Measurements from ENCODE around the gene PDE7B.

Gene PDE7B

GRCh38 chr6:135828021-135828420, 23.5 kb upstream of the PDE7B start:
- TF ChIP-seq CTCF (IDR thresholded peaks at IDR 0.05) (no peak), ZFX (IDR thresholded peaks at IDR 0.05; ENCODE audit: borderline replicate concordance) (no peak)
- H3K27ac ChIP-seq, result no peak overlapping the region

- no peak overlapping the region for H3K27ac ChIP-seq
- TF ChIP-seq CTCF (IDR thresholded peaks at IDR 0.05), result no peak
- TF ChIP-seq ZFX (IDR thresholded peaks at IDR 0.05; ENCODE audit: borderline replicate concordance), result no peak
Measured at GRCh38 chr6:135830452-135830881, 21.0 kb upstream of the PDE7B start.

GRCh38 chr6:135831016-135831415, 20.5 kb upstream of the PDE7B start:
- H3K27ac ChIP-seq, result no peak overlapping the region
- TF ChIP-seq CTCF (IDR thresholded peaks at IDR 0.05), result no peak
- TF ChIP-seq ZFX (IDR thresholded peaks at IDR 0.05; ENCODE audit: borderline replicate concordance), result no peak

GRCh38 chr6:135832166-135832565, 19.3 kb upstream of the PDE7B start:
- H3K27ac ChIP-seq, result no peak overlapping the region
- TF ChIP-seq ZFX (IDR thresholded peaks at IDR 0.05; ENCODE audit: borderline replicate concordance), result no peak
- TF ChIP-seq CTCF (IDR thresholded peaks at IDR 0.05), result no peak

- H3K27ac ChIP-seq, result no peak overlapping the region
- TF ChIP-seq CTCF (IDR thresholded peaks at IDR 0.05) (no peak), ZFX (IDR thresholded peaks at IDR 0.05; ENCODE audit: borderline replicate concordance) (no peak)
Measured at GRCh38 chr6:135833771-135834170, 17.7 kb upstream of the PDE7B start.

GRCh38 chr6:135837735-135838449, 13.6 kb upstream of the PDE7B start:
- no peak for TF ChIP-seq ZFX (IDR thresholded peaks at IDR 0.05; ENCODE audit: borderline replicate concordance)
- TF ChIP-seq CTCF (IDR thresholded peaks at IDR 0.05), result no peak
- H3K27ac ChIP-seq, result no peak overlapping the region

GRCh38 chr6:135839121-135839520, 12.4 kb upstream of the PDE7B start:
- TF ChIP-seq CTCF (IDR thresholded peaks at IDR 0.05) (no peak), ZFX (IDR thresholded peaks at IDR 0.05; ENCODE audit: borderline replicate concordance) (no peak)
- H3K27ac ChIP-seq, result no peak overlapping the region

Data from 22Rv1 (cell line).